VCaP (cell line): ENCODE measurements around the gene STK39.

Experiments used
- H3K27ac ChIP-seq: fragments of 450-650 bp; 2 replicates; pipeline ENCODE4 v1.5.1; 2017
- CTCF ChIP-seq: fragments of 450-650 bp; conservative IDR thresholded peaks from 2 replicates; pipeline ENCODE4 v1.5.1; 2017; ENCODE audit warnings: mild to moderate bottlenecking, moderate library complexity

The STK39 gene

GRCh38 chr2:168137510-168138180, 109.8 kb downstream of the STK39 start:
- peak overlapping the region; percentile 13; the same call in 1 of the 2 replicates for H3K27ac ChIP-seq

GRCh38 chr2:168136392-168136977, 110.9 kb downstream of the STK39 start:
- H3K27ac ChIP-seq, result no peak overlapping the region; the same call in 1 of the 2 replicates
- TF ChIP-seq CTCF, result peak; percentile 68

More at GRCh38 chr2:168137510-168138180, 109.8 kb downstream of the STK39 start:
- TF ChIP-seq CTCF, result no peak

DNA sequence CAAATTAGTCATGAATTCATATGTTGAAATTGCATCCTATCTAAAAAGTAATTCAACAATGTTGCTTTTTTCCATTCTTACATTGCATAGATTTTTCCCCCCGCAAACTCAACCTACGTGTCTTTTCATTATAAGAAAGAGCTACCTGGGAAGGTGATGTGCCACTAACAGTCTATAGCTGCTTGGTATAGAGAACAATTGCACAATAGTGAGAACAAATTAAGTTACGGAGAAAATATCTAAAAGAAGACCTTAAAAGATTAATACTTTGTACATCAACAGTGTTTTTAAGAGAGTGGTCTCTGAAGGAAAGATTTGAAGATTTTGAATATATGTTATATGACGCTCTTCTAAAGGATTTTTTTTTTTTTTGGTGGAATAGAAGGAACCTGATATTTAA, 111.8 kb downstream of the STK39 start:
- H3K27ac ChIP-seq, result no peak overlapping the region
- TF ChIP-seq CTCF, result no peak

DNA sequence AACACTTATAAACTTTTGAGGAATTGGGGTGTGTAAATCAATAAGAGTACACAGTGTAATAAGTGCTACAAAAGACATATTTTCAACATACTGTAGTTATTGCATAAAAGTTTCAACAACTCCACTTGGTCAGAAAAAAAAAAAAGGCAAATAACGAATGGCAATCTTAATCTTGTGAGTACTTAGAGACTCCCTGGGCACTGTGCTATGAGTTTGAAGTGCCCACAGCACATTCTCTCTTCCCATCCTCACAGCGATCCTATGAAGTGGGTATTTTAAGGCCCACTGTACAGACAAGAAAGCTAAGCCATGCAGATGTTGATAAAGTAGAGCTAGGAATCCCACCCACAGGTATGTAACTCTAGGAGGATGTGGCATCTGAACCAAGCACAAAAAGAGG, 112.3 kb downstream of the STK39 start:
- no peak overlapping the region for H3K27ac ChIP-seq
- TF ChIP-seq CTCF, result no peak

DNA sequence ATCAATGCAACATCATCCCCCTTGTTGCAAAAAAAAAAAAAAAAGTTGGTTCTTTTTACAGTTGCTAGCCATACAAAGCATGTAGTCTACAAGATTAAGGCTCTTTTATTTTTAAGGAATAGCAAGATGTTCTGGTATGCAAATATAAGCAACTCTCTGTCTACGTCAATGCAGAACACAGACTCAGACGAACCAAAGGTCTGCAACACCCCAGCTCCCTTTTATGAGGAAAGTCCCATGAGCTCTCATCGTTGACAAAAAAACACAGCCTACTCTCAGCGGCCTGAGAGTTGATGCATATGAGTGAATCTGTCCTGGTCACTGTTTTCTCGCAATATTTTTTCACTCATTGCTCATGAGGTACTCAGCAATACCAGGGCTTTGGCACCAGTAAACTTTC, 112.9 kb downstream of the STK39 start:
- no peak overlapping the region for H3K27ac ChIP-seq
- no peak for TF ChIP-seq CTCF

DNA sequence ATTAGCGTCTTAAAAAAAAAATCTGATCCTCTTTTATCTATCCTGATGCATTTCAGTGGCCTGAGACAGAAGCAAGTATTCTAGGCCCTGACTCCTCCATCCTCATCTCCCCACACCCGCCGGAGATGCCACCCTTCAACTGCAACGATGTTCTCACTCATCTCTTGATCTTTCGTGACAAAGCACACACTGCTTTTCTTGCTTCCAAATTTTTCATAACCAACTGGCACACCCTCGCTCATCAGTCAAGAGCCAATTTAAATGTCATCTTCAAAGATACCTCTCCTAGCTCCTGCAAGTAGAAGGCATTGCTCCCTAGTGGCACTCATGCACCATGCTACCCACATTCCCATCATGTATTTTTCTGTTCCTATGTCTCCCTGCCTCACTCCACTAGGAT, 115.0 kb downstream of the STK39 start:
- no peak for TF ChIP-seq CTCF

GRCh38 chr2:168130346-168130745, 117.0 kb downstream of the STK39 start:
- TF ChIP-seq CTCF, result no peak
- H3K27ac ChIP-seq, result no peak overlapping the region

More for the DNA sequence above, 115.0 kb downstream of the STK39 start:
- H3K27ac ChIP-seq, result no peak overlapping the region
